Activated CD4-positive, alpha-beta T cell treated with anti-CD3 and anti-CD28 coated beads for 36 hours (primary cell): Measurements from ENCODE around the gene STIM2. TPM values are rescaled to one million over a fixed set of nuclear protein-coding genes. Genes with fewer than 3 reads are reported as not detected.
"Not testable (repeated sequence)": the region's sequence is repeated elsewhere in the genome, so short reads cannot be mapped to it uniquely, and the experiment has no call there.

Experiments
- ATAC-seq: fragments of 200-7000 bp; cut with Tn5 transposase; one replicate; pipeline ENCODE4 v1.10.0; 2021; ENCODE audit warnings: mild to moderate bottlenecking, moderate library complexity
- CTCF ChIA-PET: fragments of 350-600 bp; sonication (Branson Sonifier 250); formaldehyde crosslinking; loops from one replicate; lab custom pipeline; 2021; ENCODE audit warnings: antibody characterized with exemption; lab: Charles Lee
- POLR2A ChIA-PET: fragments of 350-600 bp; sonication (Branson Sonifier 250); formaldehyde crosslinking; loops from one replicate; lab custom pipeline; 2021; ENCODE audit warnings: antibody characterized with exemption, inconsistent platforms; lab: Charles Lee
- DNase-seq: peaks from one replicate; pipeline ENCODE4 v3.0.0-alpha.2; 2020
- H3K27ac Mint-ChIP-seq: one replicate; pipeline ENCODE4 v1.8.0; 2021; ENCODE audit warnings: mixed read lengths
- H3K27me3 Mint-ChIP-seq: one replicate; pipeline ENCODE4 v1.8.0; 2021; ENCODE audit warnings: mixed read lengths
- H3K36me3 Mint-ChIP-seq: one replicate; pipeline ENCODE4 v1.8.0; 2021; ENCODE audit warnings: low read depth, mixed read lengths
- H3K4me1 Mint-ChIP-seq: one replicate; pipeline ENCODE4 v1.8.0; 2021; ENCODE audit warnings: mixed read lengths
- H3K4me3 Mint-ChIP-seq: one replicate; pipeline ENCODE4 v1.8.0; 2021; ENCODE audit warnings: mild to moderate bottlenecking, moderate library complexity, mixed read lengths
- H3K9me3 Mint-ChIP-seq: one replicate; pipeline ENCODE4 v1.8.0; 2021; ENCODE audit warnings: low read depth, mixed read lengths
- intact Hi-C, 2 experiments: fragments of 100-400 bp; cut with DNase I in 1 of 2; cut with micrococcal nuclease in 1 of 2; formaldehyde crosslinking; loops; one replicate each; pipeline versions ENCODE4 v1.14.2 to v1.15.1; 2022 to 2024; cut with DNase I, micrococcal nuclease
- total RNA-seq, 2 experiments: library from RNA; stranded (reverse); gene quantifications; one replicate each; pipeline ENCODE4 v1.2.3, GENCODE V29; 2021

The STIM2 gene
- total RNA-seq, 2 experiments from 2014 or later = 32.9 to 36.4 TPM

DNA sequence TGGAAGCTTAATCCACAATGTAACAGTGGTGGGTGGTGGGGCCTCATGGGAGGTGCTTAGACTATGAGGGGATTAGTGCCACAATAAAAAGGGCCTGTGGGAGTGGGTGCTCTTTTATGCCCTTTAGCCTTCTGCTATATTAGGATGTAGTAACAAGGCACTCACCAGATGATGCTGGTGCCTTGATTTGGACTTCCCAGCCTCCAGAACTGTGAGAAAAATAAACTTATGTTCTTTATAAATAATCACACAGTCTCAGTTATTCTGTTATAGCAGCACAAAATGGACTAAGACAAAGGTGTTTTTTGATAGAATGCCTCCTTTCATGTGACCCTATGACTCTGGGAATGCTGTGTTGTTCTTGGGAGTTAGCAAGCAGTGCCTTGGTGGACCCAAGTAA lies 89.8 kb downstream of the STIM2 start:
- Mint-ChIP-seq H3K27ac (no peak overlapping the region), H3K9me3 (peaks cover 10% of the 10 kb centered on the region), H3K36me3 (peaks cover 20% of the 10 kb centered on the region), H3K27me3 (no peaks in the 10 kb centered on the region), H3K4me3 (no peak overlapping the region), H3K4me1 (peaks cover 31% of the 10 kb centered on the region)
- ChIA-PET POLR2A (no interaction called here), CTCF (interaction anchor here (0.6 to 1.5 kb wide), 2 partner anchors 33 to 713 kb away, joined by 3 read pairs; no protein-coding TSS in a partner anchor)
- DNase-seq (no peak), ATAC-seq (no peak)
- intact Hi-C loops = no loop called here

DNA sequence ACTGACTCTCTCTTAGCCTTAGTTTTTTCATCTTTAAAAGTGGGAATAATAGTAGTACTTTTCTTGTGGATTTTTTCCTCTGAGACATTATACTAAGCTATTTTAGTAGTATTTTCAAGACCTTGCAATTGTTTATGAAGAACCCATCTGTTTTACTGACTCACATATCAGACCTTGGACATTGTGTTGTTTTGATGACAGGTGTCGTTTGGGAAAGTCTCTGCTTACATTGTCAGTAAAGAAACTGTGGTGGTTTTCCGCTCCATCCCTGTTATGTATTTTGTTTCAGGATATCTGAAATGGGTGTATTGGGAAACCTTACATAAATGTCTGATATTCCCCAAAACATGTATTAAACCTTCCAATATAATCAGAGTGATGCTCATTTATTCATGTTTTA lies 92.2 kb downstream of the STIM2 start:
- Mint-ChIP-seq H3K9me3 (peaks cover 10% of the 10 kb centered on the region), H3K4me3 (no peak overlapping the region), H3K36me3 (peaks cover 15% of the 10 kb centered on the region), H3K27ac (no peak overlapping the region), H3K27me3 (no peaks in the 10 kb centered on the region), H3K4me1 (peaks cover 22% of the 10 kb centered on the region)
- DNase-seq (no peak), ATAC-seq (no peak)
- ChIA-PET CTCF (interaction anchor here (1.0 kb wide), 1 partner anchor 22 kb away, joined by 3 read pairs; no protein-coding TSS in a partner anchor), POLR2A (no interaction called here)
- intact Hi-C loops = no loop called here

DNA sequence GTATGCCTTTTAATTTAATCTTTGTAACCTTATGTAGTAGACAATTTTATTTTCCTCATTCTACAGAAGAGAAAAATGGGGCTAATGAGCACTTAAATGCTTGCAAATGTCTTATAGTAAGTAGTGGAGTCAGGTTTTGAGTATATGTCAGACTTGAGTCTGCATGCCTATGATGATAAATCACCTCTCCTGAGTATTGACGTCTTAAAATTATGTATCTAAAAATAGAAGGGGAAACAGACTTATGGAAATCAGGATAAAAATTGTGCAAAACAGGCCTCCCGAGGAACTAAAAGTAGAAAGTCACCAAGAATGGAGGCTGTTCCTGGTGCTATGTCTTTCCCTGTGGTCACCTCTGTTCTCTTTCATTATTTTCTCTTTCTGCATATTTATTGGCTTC lies 92.7 kb downstream of the STIM2 start:
- H3K27me3 Mint-ChIP-seq = no peaks in the 10 kb centered on the region
- no peak overlapping the region for H3K4me3 Mint-ChIP-seq
- ChIA-PET CTCF (interaction anchor here (1.0 kb wide), 1 partner anchor 22 kb away, joined by 3 read pairs; no protein-coding TSS in a partner anchor), POLR2A (no interaction called here)
- no peak for DNase-seq
- peaks cover 25% of the 10 kb centered on the region for H3K4me1 Mint-ChIP-seq
- no peak overlapping the region for H3K27ac Mint-ChIP-seq
- no peak for ATAC-seq
- peaks cover 14% of the 10 kb centered on the region for H3K36me3 Mint-ChIP-seq
- peaks cover 10% of the 10 kb centered on the region for H3K9me3 Mint-ChIP-seq
- intact Hi-C loops = no loop called here

DNA sequence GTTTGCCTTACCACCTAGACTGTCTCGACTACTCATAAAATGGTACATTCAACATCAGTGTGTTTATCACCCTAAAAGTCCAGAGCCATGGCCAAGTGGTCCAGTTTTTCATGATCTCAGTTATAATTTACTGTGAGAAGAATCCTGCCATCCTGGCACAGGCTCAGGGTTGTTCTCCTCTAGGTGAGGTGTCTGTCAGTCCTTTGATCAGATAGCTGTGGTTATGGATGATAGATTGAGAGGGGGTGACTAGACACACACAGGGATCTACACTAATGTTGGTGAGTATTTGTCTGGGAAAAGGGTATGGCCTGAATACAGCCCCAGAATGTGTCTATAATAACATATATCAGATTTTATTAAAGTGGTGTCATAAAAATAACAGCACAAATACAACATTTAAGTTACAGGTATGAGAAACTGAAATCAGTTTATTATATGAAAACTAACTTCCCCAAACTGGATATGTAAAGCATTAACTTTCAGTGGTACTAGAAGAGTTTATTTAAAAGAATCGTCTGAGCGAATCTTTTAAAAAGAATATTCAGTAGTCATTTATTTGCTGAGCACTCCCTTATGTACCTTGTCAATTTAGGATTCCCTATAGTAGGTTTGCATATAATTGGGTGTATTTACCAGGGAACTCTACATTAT lies 93.3 kb downstream of the STIM2 start:
- H3K4me3 Mint-ChIP-seq = no peak overlapping the region
- intact Hi-C loops = no loop called here
- ATAC-seq = no peak
- ChIA-PET POLR2A (no interaction called here), CTCF (no interaction called here)
- H3K27me3 Mint-ChIP-seq = no peaks in the 10 kb centered on the region
- H3K27ac Mint-ChIP-seq = no peak overlapping the region
- DNase-seq = no peak
- peaks cover 30% of the 10 kb centered on the region for H3K4me1 Mint-ChIP-seq
- peaks cover 12% of the 10 kb centered on the region for H3K9me3 Mint-ChIP-seq
- H3K36me3 Mint-ChIP-seq = peaks cover 19% of the 10 kb centered on the region

DNA sequence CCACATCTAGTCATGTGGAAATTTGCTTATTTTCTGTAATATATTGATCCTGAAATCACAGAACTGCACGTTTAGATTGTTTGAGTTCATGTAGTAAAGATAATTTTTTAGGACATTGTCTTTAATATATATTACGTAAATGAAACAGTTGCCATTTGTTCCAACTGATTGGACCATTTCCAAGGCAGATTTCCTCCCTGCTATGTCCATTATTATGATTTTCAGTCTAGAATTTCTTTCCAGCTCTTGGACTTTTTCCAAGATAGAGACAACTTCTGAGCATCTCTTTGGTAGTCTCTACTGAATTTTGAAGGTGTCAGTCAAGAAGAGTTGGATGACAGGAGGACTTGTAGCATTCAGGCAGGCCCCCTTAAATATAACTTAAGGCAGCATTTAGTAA lies 94.6 kb downstream of the STIM2 start:
- H3K27ac Mint-ChIP-seq = no peak overlapping the region
- no peaks in the 10 kb centered on the region for H3K27me3 Mint-ChIP-seq
- DNase-seq (no peak), ATAC-seq (no peak)
- ChIA-PET CTCF (interaction anchor here (0.6 to 1.5 kb wide), 2 partner anchors 18 to 55 kb away, joined by 5 read pairs; no protein-coding TSS in a partner anchor), POLR2A (no interaction called here)
- peaks cover 10% of the 10 kb centered on the region for H3K9me3 Mint-ChIP-seq
- H3K4me3 Mint-ChIP-seq = no peak overlapping the region
- H3K36me3 Mint-ChIP-seq = peaks cover 22% of the 10 kb centered on the region
- intact Hi-C loops = loop anchor here in 1 of 2 experiments (5.0 kb wide), 3 partner anchors 37 to 68 kb away; no protein-coding TSS in a partner anchor
- H3K4me1 Mint-ChIP-seq = peaks cover 42% of the 10 kb centered on the region

DNA sequence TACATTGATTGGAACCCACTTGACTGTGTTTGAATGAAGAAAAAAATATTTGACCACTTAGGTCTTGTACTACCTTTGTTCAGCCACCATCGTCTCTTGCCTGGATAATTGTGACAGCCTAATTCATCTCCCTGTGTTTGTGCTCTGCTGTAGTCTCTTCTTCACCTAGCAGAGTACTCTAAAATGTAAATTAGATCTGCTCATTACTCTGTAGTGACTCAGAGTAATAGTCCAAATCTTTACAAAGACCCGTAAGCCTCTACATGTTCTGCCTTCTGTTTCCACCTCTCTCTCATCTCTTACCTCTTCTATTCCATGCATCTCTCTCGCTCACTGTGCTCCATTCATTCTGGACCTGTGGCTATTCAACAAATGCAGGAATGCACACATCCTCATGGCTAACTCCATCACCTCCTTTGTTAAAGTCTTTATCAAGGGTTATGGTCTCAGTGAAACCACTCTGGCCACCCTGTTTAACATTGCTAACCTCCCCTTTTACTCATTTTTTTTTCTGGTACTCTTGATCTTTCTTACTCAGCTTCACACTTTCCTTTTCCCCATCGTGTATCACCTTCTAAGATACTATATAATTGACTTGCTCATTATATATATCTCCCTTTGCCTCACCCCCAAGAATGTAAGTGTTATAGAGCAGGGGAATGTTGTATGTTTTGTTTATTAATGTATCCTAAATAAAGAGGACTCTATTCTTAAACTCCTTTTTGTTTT lies 98.4 kb downstream of the STIM2 start:
- ATAC-seq (peak; percentile 89), DNase-seq (peak; percentile 13)
- intact Hi-C loops = loop anchor here (2.0 to 5.0 kb wide), 6 partner anchors 33 to 72 kb away; no protein-coding TSS in a partner anchor
- no peaks in the 10 kb centered on the region for H3K27me3 Mint-ChIP-seq
- POLR2A ChIA-PET = interaction anchor here (1.2 kb wide), 1 partner anchor 44 kb away, joined by 3 read pairs; no protein-coding TSS in a partner anchor
- H3K4me1 Mint-ChIP-seq = peaks cover 44% of the 10 kb centered on the region
- H3K9me3 Mint-ChIP-seq = peaks cover 4% of the 10 kb centered on the region
- no peak overlapping the region for H3K4me3 Mint-ChIP-seq
- H3K27ac Mint-ChIP-seq = peak overlapping the region; percentile 35
- CTCF ChIA-PET = interaction anchor here (0.5 to 1.1 kb wide), 2 partner anchors 12 to 359 kb away, joined by 5 read pairs; no protein-coding TSS in a partner anchor
- H3K36me3 Mint-ChIP-seq = peaks cover 18% of the 10 kb centered on the region

DNA sequence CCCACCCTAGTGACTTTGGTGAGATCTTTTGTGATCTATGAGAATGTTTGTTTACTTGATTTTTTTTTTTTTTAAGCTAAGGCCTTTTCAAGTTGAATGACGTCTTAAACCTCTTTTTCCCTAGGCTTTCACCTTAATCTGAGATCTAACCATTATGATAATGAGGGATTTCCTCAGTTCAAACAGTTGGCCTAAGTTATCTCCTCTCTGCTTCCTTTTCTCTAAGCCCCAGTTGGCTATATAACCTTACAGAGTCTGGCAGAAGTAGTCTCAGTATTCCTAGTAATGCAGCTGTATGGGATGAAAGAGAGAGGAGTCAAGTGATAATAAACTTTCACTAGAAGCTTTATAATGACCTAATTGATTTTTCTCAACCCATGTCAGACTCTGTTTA lies 99.0 kb downstream of the STIM2 start:
- DNase-seq (no peak), ATAC-seq (peak; percentile 26)
- H3K4me3 Mint-ChIP-seq = no peak overlapping the region
- no peaks in the 10 kb centered on the region for H3K27me3 Mint-ChIP-seq
- peaks cover 4% of the 10 kb centered on the region for H3K9me3 Mint-ChIP-seq
- ChIA-PET CTCF (interaction anchor here (1.1 kb wide), 1 partner anchor 13 kb away, joined by 5 read pairs; no protein-coding TSS in a partner anchor), POLR2A (interaction anchor here (1.2 kb wide), 1 partner anchor 44 kb away, joined by 3 read pairs; no protein-coding TSS in a partner anchor)
- H3K4me1 Mint-ChIP-seq = peaks cover 50% of the 10 kb centered on the region
- H3K27ac Mint-ChIP-seq = peak overlapping the region; percentile 35
- intact Hi-C loops = loop anchor here (2.0 to 5.0 kb wide), 6 partner anchors 33 to 73 kb away; no protein-coding TSS in a partner anchor
- peaks cover 18% of the 10 kb centered on the region for H3K36me3 Mint-ChIP-seq

DNA sequence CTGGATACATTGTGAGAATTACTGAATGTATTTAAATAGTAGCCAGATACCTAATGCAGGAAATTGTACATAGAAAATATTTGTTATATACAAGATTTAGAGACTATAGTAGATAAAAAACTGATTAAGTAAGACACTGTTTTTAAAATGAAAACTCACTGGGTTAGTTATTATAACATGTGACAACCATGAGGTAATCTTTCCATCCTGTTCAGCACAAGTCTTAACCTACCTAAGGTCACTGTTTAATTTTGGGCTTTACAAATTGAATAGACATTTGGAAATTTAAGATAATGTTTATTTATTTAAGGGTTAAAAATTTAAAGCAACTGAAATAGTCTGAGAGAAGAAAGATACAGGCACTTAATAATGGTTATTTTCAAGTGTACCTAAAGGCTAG lies 102.1 kb downstream of the STIM2 start:
- POLR2A ChIA-PET = no interaction called here
- intact Hi-C loops = no loop called here
- H3K27me3 Mint-ChIP-seq = no peaks in the 10 kb centered on the region
- DNase-seq (no peak), ATAC-seq (no peak)
- peaks cover 28% of the 10 kb centered on the region for H3K36me3 Mint-ChIP-seq
- peaks cover 66% of the 10 kb centered on the region for H3K4me1 Mint-ChIP-seq
- CTCF ChIA-PET = no interaction called here
- H3K27ac Mint-ChIP-seq = no peak overlapping the region
- peaks cover 4% of the 10 kb centered on the region for H3K9me3 Mint-ChIP-seq
- no peak overlapping the region for H3K4me3 Mint-ChIP-seq

DNA sequence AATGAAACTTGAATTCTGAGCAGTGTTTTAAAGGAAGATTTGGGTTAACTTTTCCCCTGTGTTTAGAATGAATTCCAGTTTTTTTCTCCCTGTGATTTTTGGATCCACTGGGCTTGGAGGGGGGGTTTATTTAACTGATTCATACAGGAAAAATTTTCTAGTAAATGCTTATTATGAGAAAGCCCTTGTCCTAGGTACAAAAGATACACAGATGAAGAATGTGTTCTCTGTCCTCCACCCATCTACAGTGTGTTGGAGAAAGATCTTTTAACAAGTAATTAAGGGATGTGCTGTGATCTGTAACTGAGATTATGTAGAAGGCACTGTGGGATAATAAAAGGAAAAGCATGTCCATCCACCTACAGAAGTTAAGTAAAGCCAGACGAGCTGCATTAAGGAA lies 103.9 kb downstream of the STIM2 start:
- H3K9me3 Mint-ChIP-seq = no peaks in the 10 kb centered on the region
- CTCF ChIA-PET = no interaction called here
- intact Hi-C loops = loop anchor here in 1 of 2 experiments (2.0 kb wide), 1 partner anchor 14 kb away; no protein-coding TSS in a partner anchor
- DNase-seq (no peak), ATAC-seq (no peak)
- no peak overlapping the region for H3K27ac Mint-ChIP-seq
- H3K4me1 Mint-ChIP-seq = peaks cover 58% of the 10 kb centered on the region
- no peaks in the 10 kb centered on the region for H3K27me3 Mint-ChIP-seq
- H3K4me3 Mint-ChIP-seq = no peak overlapping the region
- H3K36me3 Mint-ChIP-seq = peaks cover 20% of the 10 kb centered on the region
- POLR2A ChIA-PET = no interaction called here

DNA sequence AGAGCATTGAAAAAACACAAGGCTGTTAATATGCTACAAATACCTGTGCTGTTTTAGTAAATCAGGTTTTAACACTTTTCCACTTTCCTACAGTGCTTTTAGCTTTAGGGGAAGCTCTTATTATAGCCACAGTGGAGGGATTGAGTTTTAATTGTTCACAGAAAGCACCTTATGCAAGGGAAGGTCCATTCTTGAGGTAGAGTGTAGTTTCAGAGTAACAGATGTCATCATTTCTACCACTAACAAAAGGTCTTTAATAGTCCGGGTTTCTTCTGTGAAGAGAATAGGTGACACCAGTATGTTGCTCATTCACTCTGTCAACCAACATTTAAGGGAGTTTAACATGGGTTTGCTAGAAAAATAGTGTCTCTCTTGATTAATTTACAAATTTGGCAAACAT lies 104.4 kb downstream of the STIM2 start:
- Mint-ChIP-seq H3K4me1 (peaks cover 53% of the 10 kb centered on the region), H3K9me3 (no peaks in the 10 kb centered on the region), H3K27me3 (no peaks in the 10 kb centered on the region), H3K4me3 (no peak overlapping the region), H3K36me3 (peaks cover 20% of the 10 kb centered on the region), H3K27ac (no peak overlapping the region)
- intact Hi-C loops = loop anchor here in 1 of 2 experiments (2.0 kb wide), 1 partner anchor 14 kb away; no protein-coding TSS in a partner anchor
- no peak for DNase-seq
- POLR2A ChIA-PET = no interaction called here
- CTCF ChIA-PET = no interaction called here
- ATAC-seq = no peak

DNA sequence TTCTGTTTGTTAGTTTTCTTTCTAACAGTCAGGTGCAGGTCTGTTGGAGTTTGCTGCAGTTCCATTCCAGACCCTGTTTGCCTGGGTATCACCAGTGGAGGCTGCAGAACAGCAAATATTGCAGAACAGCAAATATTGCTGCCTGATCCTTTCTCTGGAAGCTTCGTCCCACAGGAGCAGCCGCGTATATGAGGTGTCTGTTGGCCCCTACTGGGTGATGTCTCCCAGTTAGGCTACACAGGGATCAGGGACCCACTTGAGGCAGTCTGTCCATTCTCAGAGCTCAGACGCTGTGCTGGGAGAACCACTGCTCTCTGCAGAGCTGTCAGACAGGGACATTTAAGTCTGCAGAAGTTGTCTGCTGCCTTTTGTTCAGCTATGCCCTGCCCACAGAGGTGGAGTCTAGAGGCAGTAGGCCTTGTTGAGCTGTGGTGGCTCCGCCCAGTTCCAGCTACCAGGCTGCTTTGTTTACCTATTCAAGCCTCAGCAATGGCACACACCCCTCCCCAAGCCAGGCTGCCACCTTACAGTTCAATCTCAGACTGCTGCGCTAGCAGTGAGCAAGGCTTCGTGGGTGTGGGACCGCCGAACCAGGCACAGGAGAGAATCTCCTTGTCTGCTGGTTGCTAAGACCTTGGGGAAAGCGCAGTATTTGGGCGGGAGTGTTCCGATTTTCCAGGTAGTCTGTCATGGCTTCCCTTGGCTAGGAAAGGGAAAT lies 115.0 kb downstream of the STIM2 start:
- CTCF ChIA-PET = interaction anchor here (1.0 to 1.4 kb wide), 2 partner anchors 23 to 34 kb away, joined by 3 read pairs; no protein-coding TSS in a partner anchor
- H3K27ac Mint-ChIP-seq, POLR2A ChIA-PET, H3K27me3 Mint-ChIP-seq, H3K9me3 Mint-ChIP-seq, H3K4me3 Mint-ChIP-seq, intact Hi-C loops, ATAC-seq: not testable (repeated sequence)
- peak; percentile 7 for DNase-seq
- Mint-ChIP-seq H3K36me3 (peaks cover 17% of the 10 kb centered on the region), H3K4me1 (peaks cover 64% of the 10 kb centered on the region)
